Stimulated activated CD8-positive, alpha-beta memory T cell treated with anti-CD3 and anti-CD28 coated beads, Interleukin-15, amount 100 ng/mL, for 24 hours (primary cell): ENCODE results near the gene SIRT3.

Experiments used
- DNase-seq: peaks from one replicate; pipeline ENCODE4 v3.0.0-alpha.2; 2020; ENCODE audit warnings: low read depth

Gene SIRT3

GRCh38 chr11:235997-236773, at the start of gene SIRT3:
SIRT3 (minus strand) TSS chr11:236342; CDS start chr11:236328, 14 bp downstream.
- peak; percentile 60 for DNase-seq

DNA sequence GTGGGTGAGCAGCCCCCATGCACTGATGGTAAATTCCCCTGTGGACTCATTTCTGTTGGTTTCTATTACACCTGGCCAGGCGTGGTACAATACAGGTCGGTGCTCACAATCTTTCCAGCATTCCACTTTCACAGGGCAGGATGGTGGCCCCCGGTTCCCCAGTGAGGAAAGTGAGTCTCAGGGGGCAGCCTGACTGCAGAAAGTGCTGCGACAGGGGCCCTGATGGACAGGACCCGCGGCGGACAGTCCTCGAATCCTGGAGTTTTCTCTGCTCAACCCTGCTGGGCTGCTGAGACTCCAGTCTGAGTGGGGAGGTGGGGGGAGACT, 49.7 kb upstream of the SIRT3 start:
- no peak for DNase-seq

- no peak for DNase-seq
Observed at GRCh38 chr11:285021-285893, 49.1 kb upstream of the SIRT3 start.

- DNase-seq = no peak
Observed at GRCh38 chr11:284105-285020, 48.2 kb upstream of the SIRT3 start.

- DNase-seq = no peak
Observed at GRCh38 chr11:283405-284104, 47.4 kb upstream of the SIRT3 start.

DNA sequence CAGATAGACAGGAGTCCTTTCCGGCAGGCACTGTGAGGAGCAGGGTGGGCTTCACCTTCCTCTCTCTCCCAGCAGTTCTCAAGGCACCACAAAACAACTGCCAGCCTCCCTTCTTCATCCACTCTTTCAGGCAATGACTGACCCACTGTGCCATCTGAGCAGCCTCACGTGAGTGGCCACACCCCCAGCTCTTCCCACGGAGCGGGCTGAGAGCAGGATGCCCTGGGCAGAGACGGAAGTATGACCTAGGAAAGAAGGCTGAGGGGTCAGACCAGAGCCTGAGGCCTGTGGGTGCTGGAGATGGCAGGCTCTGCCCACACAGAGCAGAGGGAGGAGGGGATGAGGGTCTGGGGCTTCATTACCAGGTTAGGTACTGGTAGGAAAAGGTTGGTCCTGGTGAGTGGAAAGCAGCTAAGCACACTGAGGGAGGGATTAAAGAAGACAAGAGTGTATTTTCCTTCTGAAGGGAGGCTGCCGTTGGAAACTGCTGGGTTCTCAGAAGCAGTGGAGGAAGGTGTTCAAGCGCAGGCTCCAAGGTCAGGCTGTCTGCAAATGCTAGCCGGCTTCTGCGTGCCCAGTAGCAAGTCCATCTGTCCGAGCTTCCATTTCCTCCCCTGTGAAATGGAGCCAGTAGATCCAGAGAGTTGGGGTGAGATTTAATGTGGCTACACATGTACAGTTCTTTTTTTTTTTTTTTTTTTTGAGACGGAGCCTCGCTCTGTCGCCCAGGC, 46.7 kb upstream of the SIRT3 start:
- no peak for DNase-seq

DNA sequence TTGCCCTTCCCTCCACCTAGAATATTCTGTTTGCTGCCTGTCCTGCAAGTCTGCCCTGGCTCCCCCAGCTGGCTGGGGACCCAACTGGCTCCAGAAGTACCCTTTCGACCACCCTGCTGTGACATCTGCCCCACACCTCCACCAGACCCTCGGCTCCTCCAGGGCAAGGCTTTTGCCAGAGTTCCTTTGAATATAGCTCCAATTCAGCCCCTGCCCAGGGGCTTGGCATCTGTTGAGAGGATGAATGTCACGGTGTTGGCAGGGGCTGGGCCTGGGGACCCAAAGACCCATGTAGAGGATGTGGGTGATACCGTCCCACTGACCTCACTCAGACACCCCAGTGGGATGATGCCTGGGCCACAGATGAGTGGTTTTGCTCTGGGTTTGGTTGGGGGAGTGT, 46.0 kb upstream of the SIRT3 start:
- no peak for DNase-seq

DNA sequence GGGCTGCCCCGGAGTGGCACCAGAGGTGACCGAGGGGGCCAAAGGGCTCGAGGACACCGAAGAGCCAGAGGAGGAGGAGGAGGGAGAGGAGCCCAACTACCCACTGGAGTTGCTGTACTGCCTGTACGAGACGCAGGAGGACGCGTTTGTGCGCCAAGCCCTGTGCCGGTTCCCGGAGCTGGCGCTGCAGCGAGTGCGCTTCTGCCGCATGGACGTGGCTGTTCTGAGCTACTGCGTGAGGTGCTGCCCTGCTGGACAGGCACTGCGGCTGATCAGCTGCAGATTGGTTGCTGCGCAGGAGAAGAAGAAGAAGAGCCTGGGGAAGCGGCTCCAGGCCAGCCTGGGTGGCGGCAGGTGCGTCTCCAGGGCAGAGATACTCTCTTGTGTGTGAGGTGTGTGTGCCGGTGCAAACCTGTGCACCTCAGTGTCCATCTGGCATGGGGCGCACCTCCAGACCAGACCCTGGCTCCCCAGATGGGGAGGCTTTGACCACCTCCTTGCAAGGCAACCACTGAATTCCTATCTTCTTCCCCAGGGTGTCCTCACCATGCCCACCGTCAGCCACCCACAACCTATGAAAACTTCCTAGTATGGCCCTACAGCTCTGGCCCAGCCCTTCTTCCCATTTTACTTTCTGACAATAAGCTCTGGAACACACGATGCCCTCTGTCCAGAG, 45.5 kb upstream of the SIRT3 start:
- no peak for DNase-seq

DNA sequence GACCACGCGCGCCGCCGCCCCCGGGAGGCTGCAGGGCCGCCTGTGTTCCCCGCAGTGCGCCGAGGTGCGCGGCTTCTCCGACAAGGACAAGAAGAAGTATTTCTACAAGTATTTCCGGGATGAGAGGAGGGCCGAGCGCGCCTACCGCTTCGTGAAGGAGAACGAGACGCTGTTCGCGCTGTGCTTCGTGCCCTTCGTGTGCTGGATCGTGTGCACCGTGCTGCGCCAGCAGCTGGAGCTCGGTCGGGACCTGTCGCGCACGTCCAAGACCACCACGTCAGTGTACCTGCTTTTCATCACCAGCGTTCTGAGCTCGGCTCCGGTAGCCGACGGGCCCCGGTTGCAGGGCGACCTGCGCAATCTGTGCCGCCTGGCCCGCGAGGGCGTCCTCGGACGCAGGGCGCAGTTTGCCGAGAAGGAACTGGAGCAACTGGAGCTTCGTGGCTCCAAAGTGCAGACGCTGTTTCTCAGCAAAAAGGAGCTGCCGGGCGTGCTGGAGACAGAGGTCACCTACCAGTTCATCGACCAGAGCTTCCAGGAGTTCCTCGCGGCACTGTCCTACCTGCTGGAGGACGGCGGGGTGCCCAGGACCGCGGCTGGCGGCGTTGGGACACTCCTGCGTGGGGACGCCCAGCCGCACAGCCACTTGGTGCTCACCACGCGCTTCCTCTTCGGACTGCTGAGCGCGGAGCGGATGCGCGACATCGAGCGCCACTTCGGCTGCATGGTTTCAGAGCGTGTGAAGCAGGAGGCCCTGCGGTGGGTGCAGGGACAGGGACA, 44.8 kb upstream of the SIRT3 start:
- DNase-seq = no peak

- no peak for DNase-seq
Observed at GRCh38 chr11:279966-280705, 44.0 kb upstream of the SIRT3 start.

DNA sequence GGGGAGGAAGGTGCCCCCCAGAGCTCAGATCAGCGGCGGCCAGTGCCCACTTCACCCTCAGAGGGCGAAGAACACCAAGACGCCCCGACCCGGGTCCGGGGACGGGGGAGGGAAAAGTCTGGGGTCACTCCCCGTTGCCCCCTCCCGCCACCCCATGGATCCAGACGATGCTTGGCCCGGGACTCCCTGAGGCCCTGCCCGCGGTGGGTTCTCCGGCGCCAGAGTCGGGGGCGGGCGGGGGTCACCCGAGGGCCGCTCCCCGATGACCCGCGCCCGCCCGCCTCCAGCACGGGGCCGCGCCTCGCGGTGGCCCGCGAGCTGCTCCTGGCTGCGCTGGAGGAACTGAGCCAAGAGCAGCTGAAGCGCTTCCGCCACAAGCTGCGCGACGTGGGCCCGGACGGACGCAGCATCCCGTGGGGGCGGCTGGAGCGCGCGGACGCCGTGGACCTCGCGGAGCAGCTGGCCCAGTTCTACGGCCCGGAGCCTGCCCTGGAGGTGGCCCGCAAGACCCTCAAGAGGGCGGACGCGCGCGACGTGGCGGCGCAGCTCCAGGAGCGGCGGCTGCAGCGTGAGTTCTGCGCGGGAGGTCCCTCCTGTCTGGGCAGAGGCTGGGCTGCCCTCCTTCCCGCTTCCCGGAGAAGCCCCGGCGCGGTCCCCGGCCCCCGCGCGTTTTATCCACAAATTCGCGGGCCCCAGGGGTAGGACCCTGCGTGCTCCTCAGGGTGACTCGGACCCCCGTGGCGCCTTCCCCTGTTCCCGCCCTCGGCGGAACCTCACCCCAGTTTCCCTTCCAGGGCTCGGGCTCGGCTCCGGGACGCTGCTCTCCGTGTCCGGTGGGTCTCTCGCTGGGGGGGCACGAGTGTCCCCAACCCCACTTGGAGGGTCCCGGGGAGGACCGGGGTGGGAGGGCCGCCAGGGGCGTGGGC, 43.2 kb upstream of the SIRT3 start:
- no peak for DNase-seq

DNA sequence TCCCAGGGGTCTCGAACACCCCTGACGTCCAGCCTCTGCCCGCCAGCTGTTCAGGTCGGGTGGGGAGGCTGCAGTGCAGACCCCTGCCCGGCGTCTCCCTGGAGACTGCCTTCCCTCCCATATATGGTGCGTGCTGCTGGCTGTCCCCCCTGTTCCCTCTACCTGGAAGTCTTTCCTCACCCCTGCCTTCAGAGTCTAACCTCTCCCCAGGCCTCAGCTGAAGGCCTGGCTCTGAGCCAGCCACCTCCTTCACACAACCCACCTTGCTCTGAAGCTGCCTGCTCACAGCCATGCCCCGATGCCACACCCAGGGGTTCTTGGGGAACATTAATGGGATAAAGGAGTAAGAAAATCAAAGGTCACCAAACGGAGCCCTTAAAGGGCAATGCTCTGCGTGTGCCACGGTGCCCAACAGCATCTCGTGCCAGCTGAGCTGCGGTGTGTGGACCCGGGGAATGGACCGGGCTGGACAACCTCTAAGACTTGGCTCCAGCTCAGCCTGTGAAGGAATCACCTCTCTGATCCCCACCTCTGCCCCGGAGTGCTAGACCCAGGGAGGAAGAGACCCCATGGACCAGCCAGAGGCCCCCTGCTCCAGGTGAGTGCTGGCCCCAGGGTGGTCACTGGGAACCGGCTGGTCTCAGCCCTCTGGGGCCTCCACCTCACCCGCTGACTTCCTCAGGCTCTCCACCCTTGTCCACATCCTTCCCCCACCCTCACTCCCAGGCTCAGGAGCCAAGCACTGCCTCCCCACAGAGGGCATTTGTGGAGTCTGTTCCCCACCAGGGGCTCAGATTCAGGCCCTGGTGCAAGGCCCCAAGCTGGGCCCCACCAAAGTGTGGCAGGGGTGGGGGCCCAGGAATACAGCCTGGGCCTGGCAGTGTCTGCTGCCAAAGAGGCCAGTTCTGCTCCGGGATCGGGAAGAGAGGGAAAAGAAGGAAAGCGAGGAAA, 42.1 kb upstream of the SIRT3 start, which contains the start of gene NLRP6:
Gene NLRP6, plus strand, starts transcription at position 407 of the 951 bp plus-strand sequence. Its CDS starts 163 bp downstream, at position 570.
- DNase-seq = no peak

GRCh38 chr11:276219-276618, 40.1 kb upstream of the SIRT3 start:
- no peak for DNase-seq

DNA sequence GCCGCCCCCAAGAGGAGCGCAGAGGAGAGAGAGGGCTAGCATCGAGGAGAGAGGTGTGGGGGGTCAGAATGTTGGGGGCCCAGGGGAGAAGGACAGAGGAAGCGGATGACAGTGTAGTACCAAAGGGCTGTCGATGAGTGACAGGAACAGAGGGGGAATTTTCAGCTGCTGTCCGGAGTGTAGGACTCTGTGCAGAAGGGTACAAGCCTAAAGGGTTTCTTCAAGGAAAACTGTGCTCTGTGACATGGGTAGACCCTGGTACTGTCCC, 36.7 kb upstream of the SIRT3 start:
- DNase-seq = no peak

GRCh38 chr11:272195-272930, 36.2 kb upstream of the SIRT3 start:
- no peak for DNase-seq

- DNase-seq = no peak
Observed at GRCh38 chr11:271319-271715, 35.2 kb upstream of the SIRT3 start.
